B cell (primary cell): ENCODE results near the gene TRIML2. TPM values are rescaled to one million over a fixed set of nuclear protein-coding genes. Genes with fewer than 3 reads are reported as not detected.

Source experiments
- ATAC-seq: fragments of 200-7000 bp; cut with Tn5 transposase; one replicate; pipeline ENCODE4 v1.10.0; 2021; ENCODE audit warnings: low read depth, mild to moderate bottlenecking, moderate number of reproducible peaks, moderate library complexity
- CTCF ChIA-PET: fragments of 350-600 bp; sonication (Branson Sonifier 250); formaldehyde crosslinking; loops from one replicate; lab custom pipeline; 2021; ENCODE audit warnings: antibody characterized with exemption, inconsistent platforms; lab: Charles Lee
- POLR2A ChIA-PET: fragments of 350-600 bp; sonication (Branson Sonifier 250); formaldehyde crosslinking; loops from one replicate; lab custom pipeline; 2021; ENCODE audit warnings: antibody characterized with exemption; lab: Charles Lee
- DNase-seq: peaks from one replicate; pipeline ENCODE4 v3.0.0; 2013
- H2AFZ ChIP-seq: 2 replicates; pipeline ENCODE4 v1.6.1; 2012; ENCODE audit warnings: mild to moderate bottlenecking, low read depth, low read length; ENCODE audit not compliant: insufficient read depth, poor library complexity, severe bottlenecking
- H3K27ac ChIP-seq, 2 donors: 1 replicate in 1 of 2; 2 replicates in 1 of 2; pipeline ENCODE4 v1.5.1; 2012 to 2013; ENCODE audit warnings: low read length in 2 of 2, mild to moderate bottlenecking in 2 of 2, moderate library complexity in 1 of 2
- H3K27me3 ChIP-seq, 4 experiments: fragments of 200-600 bp in 1 of 4; sonication (generic) in 1 of 4; replicated peaks in 1 of 4; 1 replicate in 2 of 4; 2 replicates in 2 of 4; pipeline versions ENCODE4 v1.6.1 to v1.7.0; 2013 to 2016; ENCODE audit warnings: low read length in 3 of 4, mild to moderate bottlenecking in 2 of 4, mixed read lengths in 1 of 4, moderate library complexity in 1 of 4; ENCODE audit not compliant: insufficient read depth in 4 of 4, control insufficient read depth in 3 of 4; ENCODE audit errors: control extremely low read depth in 1 of 4
- H3K36me3 ChIP-seq, 2 experiments: replicated peaks in 1 of 2; 1 replicate in 1 of 2; 2 replicates in 1 of 2; pipeline versions ENCODE4 v1.6.1 to v1.7.1; 2013; ENCODE audit warnings: low read length in 1 of 2; ENCODE audit not compliant: insufficient read depth in 2 of 2, control insufficient read depth in 1 of 2; ENCODE audit errors: control extremely low read depth in 1 of 2, extremely low read depth in 1 of 2
- H3K4me1 ChIP-seq, 2 donors: fragments of 200-600 bp in 1 of 2; sonication (generic) in 1 of 2; 1 replicate in 1 of 2; 2 replicates in 1 of 2; pipeline versions ENCODE4 v1.5.1 to v1.6.1; 2013 to 2017; ENCODE audit warnings: low read length in 2 of 2; ENCODE audit not compliant: control insufficient read depth in 2 of 2, insufficient read depth in 2 of 2
- H3K4me2 ChIP-seq: replicated peaks from 2 replicates; pipeline ENCODE3; 2012; ENCODE audit warnings: mild to moderate bottlenecking, low read depth, low read length; ENCODE audit not compliant: poor library complexity, severe bottlenecking
- H3K4me3 ChIP-seq, 5 experiments: fragments of 200-600 bp in 1 of 5; sonication (generic) in 1 of 5; 1 replicate in 3 of 5; 2 replicates in 2 of 5; pipeline versions ENCODE4 v1.5.1 to v1.7.0; 2011 to 2016; ENCODE audit warnings: low read length in 4 of 5, mild to moderate bottlenecking in 4 of 5, low read depth in 2 of 5, control low read depth in 1 of 5, moderate library complexity in 1 of 5; ENCODE audit not compliant: insufficient read depth in 1 of 5; ENCODE audit errors: control extremely low read depth in 1 of 5, extremely low read depth in 1 of 5
- H3K79me2 ChIP-seq: fragments of 200-600 bp; sonication (generic); one replicate; pipeline ENCODE4 v1.6.0; 2016; ENCODE audit warnings: low read length; ENCODE audit not compliant: control insufficient read depth, insufficient read depth
- H3K9ac ChIP-seq: fragments of 200-600 bp; sonication (generic); 2 replicates; pipeline ENCODE4 v1.6.1; 2017; ENCODE audit warnings: mild to moderate bottlenecking, low read length, moderate library complexity
- H3K9me3 ChIP-seq, 3 donors: one replicate each; pipeline versions ENCODE4 v1.6.1 to v1.7.1; 2013; ENCODE audit warnings: low read length in 2 of 3; ENCODE audit not compliant: control insufficient read depth in 2 of 3, insufficient read depth in 1 of 3; ENCODE audit errors: control extremely low read depth in 1 of 3
- H4K20me1 ChIP-seq: 2 replicates; pipeline ENCODE4 v1.6.0; 2012; ENCODE audit warnings: mild to moderate bottlenecking, low read length; ENCODE audit not compliant: insufficient read depth, control insufficient read depth, poor library complexity, severe bottlenecking
- H3K27ac Mint-ChIP-seq: one replicate; pipeline ENCODE4 v1.8.0; 2021; ENCODE audit warnings: mixed read lengths
- H3K27me3 Mint-ChIP-seq: one replicate; pipeline ENCODE4 v1.8.0; 2021; ENCODE audit warnings: mixed read lengths
- H3K4me1 Mint-ChIP-seq: one replicate; pipeline ENCODE4 v1.8.0; 2021; ENCODE audit warnings: mixed read lengths
- H3K4me3 Mint-ChIP-seq: one replicate; pipeline ENCODE4 v1.8.0; 2021; ENCODE audit warnings: mixed read lengths
- H3K9me3 Mint-ChIP-seq: one replicate; pipeline ENCODE4 v1.8.0; 2022; ENCODE audit warnings: mixed read lengths; ENCODE audit not compliant: insufficient read depth
- CTCF ChIP-seq: fragments of 200-600 bp; IDR thresholded peaks from one replicate; pipeline ENCODE4 v1.8.0; 2022; ENCODE audit warnings: antibody characterized with exemption, mild to moderate bottlenecking
- EZH2 ChIP-seq: IDR thresholded peaks from 2 replicates; pipeline ENCODE4 v1.6.1; 2012; ENCODE audit warnings: borderline replicate concordance, low read depth, mild to moderate bottlenecking, moderate library complexity, low read length; ENCODE audit not compliant: insufficient read depth, poor library complexity, severe bottlenecking
- WGBS: methylation state at CpG from one replicate; pipeline ENCODE4 v1.1.5; 2013; ENCODE audit warnings: missing lambda C conversion rate; ENCODE audit not compliant: insufficient coverage; 5-methylcytosine and 5-hydroxymethylcytosine counted together
- intact Hi-C: fragments of 100-400 bp; cut with micrococcal nuclease; formaldehyde crosslinking; loops from one replicate; pipeline ENCODE4 v1.10.0; 2022
- polyA plus RNA-seq: library from polyadenylated mRNA; depleted of rRNA; stranded (reverse); fragments of >200 nt; gene quantifications from 2 replicates; pipeline ENCODE4 v1.2.3, GENCODE V29; 2012
- total RNA-seq, 2 donors: library from RNA; stranded (reverse); fragments of 120-200 nt in 1 of 2; gene quantifications; 1 replicate in 1 of 2; 2 replicates in 1 of 2; pipeline versions ENCODE4 v1.2.3 to v1.2.4, GENCODE V29; 2013 to 2022

Gene TRIML2
- total and polyA plus RNA-seq, 2 donors (not counting 1 experiment from before 2014, with no cell fraction given) = not detected

GRCh38 chr4:188110741-188111471 is 1.5 kb upstream of the TRIML2 start:
- peaks cover 0 to 17% (median 0%) of the 10 kb centered on the region in 3 donors for H3K9me3 ChIP-seq
- Mint-ChIP-seq H3K4me3 (no peak overlapping the region), H3K4me1 (no peaks in the 10 kb centered on the region), H3K9me3 (peaks cover 2% of the 10 kb centered on the region), H3K27ac (no peak overlapping the region), H3K27me3 (no peaks in the 10 kb centered on the region)
- H3K4me1 ChIP-seq = no peaks in the 10 kb centered on the region
- H3K4me3 ChIP-seq = no peak overlapping the region
- no peak for TF ChIP-seq EZH2
- no peak for TF ChIP-seq CTCF
- H4K20me1 ChIP-seq = no peaks in the 10 kb centered on the region
- intact Hi-C loops = no loop called here
- no peak for ATAC-seq
- H3K27ac ChIP-seq = no peak overlapping the region
- H3K4me2 ChIP-seq = no peak overlapping the region
- CTCF ChIA-PET = no interaction called here
- WGBS = 35% methylated on average over 2 of the region's 7 CpGs
- H3K9ac ChIP-seq = no peak overlapping the region
- POLR2A ChIA-PET = no interaction called here
- no peaks in the 10 kb centered on the region for H3K79me2 ChIP-seq
- no peak overlapping the region for H2AFZ ChIP-seq
- H3K36me3 ChIP-seq = no peaks in the 10 kb centered on the region
- DNase-seq = no peak
- H3K27me3 ChIP-seq = no peaks in the 10 kb centered on the region

DNA sequence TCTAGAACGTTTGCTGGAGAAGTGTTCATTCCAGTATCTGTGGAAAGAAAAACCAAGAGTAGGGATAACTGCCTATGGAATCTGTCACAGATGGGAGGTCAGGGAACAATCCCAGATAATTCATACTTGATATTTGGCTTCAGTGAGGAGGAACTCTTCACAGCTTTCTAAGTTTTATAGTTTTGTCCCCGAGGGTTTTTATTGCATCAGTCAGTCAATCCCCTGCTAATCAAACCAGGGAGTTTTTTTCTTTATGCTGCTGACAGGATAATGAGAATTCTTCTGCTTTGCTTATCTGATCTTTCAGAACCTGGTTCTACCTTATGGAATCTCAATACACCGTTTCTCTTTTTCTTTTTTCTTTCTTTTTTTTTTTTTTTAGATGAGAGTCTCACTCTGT is 633 bp upstream of the TRIML2 start:
- H3K36me3 ChIP-seq = no peaks in the 10 kb centered on the region
- H3K27ac ChIP-seq = no peak overlapping the region
- H4K20me1 ChIP-seq = no peaks in the 10 kb centered on the region
- TF ChIP-seq CTCF = no peak
- no peak for TF ChIP-seq EZH2
- no peaks in the 10 kb centered on the region for H3K27me3 ChIP-seq
- Mint-ChIP-seq H3K9me3 (peaks cover under 1% of the 10 kb centered on the region), H3K27me3 (no peaks in the 10 kb centered on the region), H3K27ac (no peak overlapping the region), H3K4me1 (no peaks in the 10 kb centered on the region), H3K4me3 (no peak overlapping the region)
- H3K9ac ChIP-seq = no peak overlapping the region
- H3K9me3 ChIP-seq = peaks cover 0 to 20% (median 2%) of the 10 kb centered on the region in 3 donors
- H3K4me1 ChIP-seq = no peaks in the 10 kb centered on the region
- no peak overlapping the region for H3K4me3 ChIP-seq
- intact Hi-C loops = no loop called here
- no peak for DNase-seq
- H2AFZ ChIP-seq = no peak overlapping the region
- ATAC-seq = no peak
- POLR2A ChIA-PET = no interaction called here
- no peaks in the 10 kb centered on the region for H3K79me2 ChIP-seq
- CTCF ChIA-PET = no interaction called here
- 50% methylated on average over 1 of the region's 3 CpGs for WGBS
- H3K4me2 ChIP-seq = no peak overlapping the region
